HEK293T (cell line): ENCODE measurements around the gene DDX23.
"Not testable (repeated sequence)": the region's sequence is repeated elsewhere in the genome, so short reads cannot be mapped to it uniquely, and the experiment has no call there.

Source experiments
- CTCF ChIA-PET: fragments of 350-600 bp; formaldehyde crosslinking; extraction: SDS; loops from one replicate; lab custom pipeline; 2021; ENCODE audit warnings: antibody characterized with exemption, inconsistent platforms; lab: Yijun Ruan, JAX
- POLR2A ChIA-PET: fragments of 350-600 bp; formaldehyde crosslinking; extraction: SDS; loops from one replicate; lab custom pipeline; 2020; ENCODE audit warnings: antibody characterized with exemption, inconsistent platforms; lab: Yijun Ruan, JAX
- DNase-seq: peaks from one replicate; pipeline ENCODE4 v3.0.0; 2012; ENCODE audit warnings: mixed read lengths; ENCODE audit errors: extremely low spot score
- ARNT ChIP-seq: fragments of 450-650 bp; IDR thresholded peaks from 2 replicates; pipeline ENCODE4 v1.6.1; 2017; ENCODE audit warnings: mild to moderate bottlenecking
- BHLHE40 ChIP-seq: fragments of 450-650 bp; IDR thresholded peaks from 2 replicates; pipeline ENCODE4 v1.6.1; 2016; ENCODE audit warnings: mild to moderate bottlenecking, moderate library complexity, borderline replicate concordance
- CTBP1 ChIP-seq: fragments of 450-650 bp; IDR thresholded peaks from 2 replicates; pipeline ENCODE4 v1.6.1; 2016; ENCODE audit warnings: borderline replicate concordance
- ELF4 ChIP-seq: fragments of 450-650 bp; IDR thresholded peaks from 2 replicates; pipeline ENCODE4 v1.6.1; 2017; ENCODE audit warnings: antibody characterized with exemption
- FOXA1 ChIP-seq: fragments of 450-650 bp; IDR thresholded peaks from 2 replicates; pipeline ENCODE4 v1.6.1; 2016; ENCODE audit warnings: mild to moderate bottlenecking
- FOXK2 ChIP-seq: fragments of 450-650 bp; IDR thresholded peaks from 2 replicates; pipeline ENCODE4 v1.6.1; 2016; ENCODE audit warnings: mild to moderate bottlenecking
- FOXM1 ChIP-seq: fragments of 450-650 bp; IDR thresholded peaks from 2 replicates; pipeline ENCODE4 v1.6.1; 2017; ENCODE audit warnings: mild to moderate bottlenecking, borderline replicate concordance
- HDGF ChIP-seq: fragments of 450-650 bp; IDR thresholded peaks from 2 replicates; pipeline ENCODE4 v1.6.1; 2017; ENCODE audit warnings: antibody characterized with exemption, borderline replicate concordance
- L3MBTL2 ChIP-seq: fragments of 450-650 bp; conservative IDR thresholded peaks from 2 replicates; pipeline ENCODE4 v1.6.1; 2016; ENCODE audit warnings: mild to moderate bottlenecking
- LEF1 ChIP-seq: fragments of 450-650 bp; IDR thresholded peaks from 2 replicates; pipeline ENCODE4 v1.6.1; 2017; ENCODE audit warnings: mild to moderate bottlenecking, borderline replicate concordance
- NFRKB ChIP-seq: fragments of 450-650 bp; IDR thresholded peaks from 2 replicates; pipeline ENCODE4 v1.6.1; 2016; ENCODE audit warnings: mild to moderate bottlenecking, moderate library complexity
- PKNOX1 ChIP-seq: fragments of 450-650 bp; IDR thresholded peaks from 2 replicates; pipeline ENCODE4 v1.6.1; 2016
- SP1 ChIP-seq: fragments of 450-650 bp; IDR thresholded peaks from 2 replicates; pipeline ENCODE4 v1.6.1; 2017
- SUZ12 ChIP-seq: fragments of 450-650 bp; IDR thresholded peaks from 2 replicates; pipeline ENCODE4 v1.6.1; 2016; ENCODE audit warnings: mild to moderate bottlenecking
- TARDBP ChIP-seq: fragments of 450-650 bp; IDR thresholded peaks from 2 replicates; pipeline ENCODE4 v1.6.1; 2016
- ZNF384 ChIP-seq: fragments of 450-650 bp; IDR thresholded peaks from 2 replicates; pipeline ENCODE4 v1.6.1; 2016

DDX23 gene

GRCh38 chr12:48858043-48858442 lies 6.1 kb upstream of the DDX23 start:
- no peak for TF ChIP-seq SP1
- TF ChIP-seq BHLHE40: no peak
- no peak for TF ChIP-seq ELF4
- no peak for TF ChIP-seq TARDBP
- TF ChIP-seq FOXA1: no peak
- TF ChIP-seq PKNOX1: no peak
- no peak for DNase-seq
- POLR2A ChIA-PET: no interaction called here
- CTCF ChIA-PET: interaction anchor here (1.0 kb wide), 1 partner anchor 33 kb away, joined by 3 read pairs; no protein-coding TSS in a partner anchor

GRCh38 chr12:48857278-48857994 lies 5.5 kb upstream of the DDX23 start:
- no peak for TF ChIP-seq BHLHE40
- no peak for TF ChIP-seq ARNT
- no peak for TF ChIP-seq LEF1
- no peak for TF ChIP-seq CTBP1
- no peak for TF ChIP-seq ELF4
- no peak for TF ChIP-seq PKNOX1
- no peak for TF ChIP-seq FOXM1
- no peak for TF ChIP-seq FOXA1
- no peak for TF ChIP-seq HDGF
- TF ChIP-seq FOXK2: no peak
- POLR2A ChIA-PET: interaction anchor here (3.0 kb wide), 1 partner anchor 8 kb away, joined by 15 read pairs; the partner anchor contains the start of gene RND1
- CTCF ChIA-PET: interaction anchor here (1.0 to 1.6 kb wide), 2 partner anchors 34 to 80 kb away, joined by 3 to 4 read pairs; no protein-coding TSS in a partner anchor
- DNase-seq: no peak

GRCh38 chr12:48856379-48856778 lies 4.4 kb upstream of the DDX23 start:
- CTCF ChIA-PET: interaction anchor here (0.7 to 1.6 kb wide), 3 partner anchors 33 to 81 kb away, joined by 4 to 8 read pairs (median 6); no protein-coding TSS in a partner anchor
- DNase-seq: no peak
- TF ChIP-seq FOXK2 (no peak), CTBP1 (no peak), BHLHE40 (no peak), HDGF (no peak), TARDBP (no peak), L3MBTL2 (no peak), ZNF384 (no peak), FOXM1 (no peak), ARNT (no peak), SP1 (no peak), ELF4 (no peak)
- POLR2A ChIA-PET: interaction anchor here (3.0 kb wide), 1 partner anchor 9 kb away, joined by 15 read pairs; the partner anchor contains the start of gene RND1

GRCh38 chr12:48854932-48855331 lies 3.0 kb upstream of the DDX23 start:
- POLR2A ChIA-PET: interaction anchor here (3.0 kb wide), 1 partner anchor 11 kb away, joined by 15 read pairs; the partner anchor contains the start of gene RND1
- CTCF ChIA-PET: interaction anchor here (0.9 to 3.0 kb wide), 3 partner anchors 35 to 81 kb away, joined by 3 to 68 read pairs (median 8); no protein-coding TSS in a partner anchor

GRCh38 chr12:48854488-48854887 lies 2.5 kb upstream of the DDX23 start:
- TF ChIP-seq SUZ12 (no peak), HDGF (no peak), NFRKB (no peak), ARNT (no peak), ELF4 (no peak), LEF1 (no peak), FOXA1 (no peak), FOXK2 (no peak), PKNOX1 (no peak), TARDBP (no peak), SP1 (no peak), ZNF384 (no peak), BHLHE40 (no peak), CTBP1 (no peak), L3MBTL2 (no peak), FOXM1 (no peak)

More at GRCh38 chr12:48854932-48855331, 3.0 kb upstream of the DDX23 start:
- DNase-seq: not testable (repeated sequence)

More at GRCh38 chr12:48854488-48854887, 2.5 kb upstream of the DDX23 start:
- DNase-seq: no peak
- POLR2A ChIA-PET: interaction anchor here (4.0 kb wide), 1 partner anchor 11 kb away, joined by 29 read pairs; the partner anchor contains the start of gene RND1
- CTCF ChIA-PET: interaction anchor here (0.9 to 3.0 kb wide), 2 partner anchors 36 to 82 kb away, joined by 3 to 68 read pairs; no protein-coding TSS in a partner anchor
